Brain microvascular endothelial cell (primary cell): ENCODE data around the gene KRT77.

ENCODE experiments used
- DNase-seq: peaks from one replicate; pipeline ENCODE4 v3.0.0-alpha.2; 2020
- H3K27ac ChIP-seq: fragments of 250-450 bp; sonication (Bioruptor Pico); 2 replicates; pipeline ENCODE4 v1.5.1; 2020; ENCODE audit warnings: mild to moderate bottlenecking, moderate library complexity
- H3K27me3 ChIP-seq: fragments of 250-450 bp; sonication (Bioruptor Pico); replicated peaks from 2 replicates; pipeline ENCODE4 v1.5.1; 2020; ENCODE audit warnings: mild to moderate bottlenecking
- H3K36me3 ChIP-seq: fragments of 250-450 bp; sonication (Bioruptor Pico); replicated peaks from 2 replicates; pipeline ENCODE4 v1.5.1; 2020; ENCODE audit warnings: mild to moderate bottlenecking
- H3K4me3 ChIP-seq: 2 replicates; pipeline ENCODE4 v1.5.1; 2011; ENCODE audit warnings: low read depth, mild to moderate bottlenecking, control low read depth, low read length, moderate library complexity
- in situ Hi-C: cut with HindIII; loops from 2 replicates; pipeline ENCODE4 v1.10.0; 2017; ENCODE audit warnings: low sequenced_read_pairs, low pct_ligation_motif_present
- TF ChIP-seq, protein P1 (sequence below): IDR thresholded peaks from 2 replicates; pipeline ENCODE4 v1.5.1; 2011; ENCODE audit warnings: low read depth, mild to moderate bottlenecking, moderate library complexity, low read length, control low read depth, inconsistent platforms; ENCODE audit errors: missing control alignments

KRT77 gene

GRCh38 chr12:52679875-52680274 lies 23.4 kb downstream of the KRT77 start:
- TF ChIP-seq, protein P1, sequence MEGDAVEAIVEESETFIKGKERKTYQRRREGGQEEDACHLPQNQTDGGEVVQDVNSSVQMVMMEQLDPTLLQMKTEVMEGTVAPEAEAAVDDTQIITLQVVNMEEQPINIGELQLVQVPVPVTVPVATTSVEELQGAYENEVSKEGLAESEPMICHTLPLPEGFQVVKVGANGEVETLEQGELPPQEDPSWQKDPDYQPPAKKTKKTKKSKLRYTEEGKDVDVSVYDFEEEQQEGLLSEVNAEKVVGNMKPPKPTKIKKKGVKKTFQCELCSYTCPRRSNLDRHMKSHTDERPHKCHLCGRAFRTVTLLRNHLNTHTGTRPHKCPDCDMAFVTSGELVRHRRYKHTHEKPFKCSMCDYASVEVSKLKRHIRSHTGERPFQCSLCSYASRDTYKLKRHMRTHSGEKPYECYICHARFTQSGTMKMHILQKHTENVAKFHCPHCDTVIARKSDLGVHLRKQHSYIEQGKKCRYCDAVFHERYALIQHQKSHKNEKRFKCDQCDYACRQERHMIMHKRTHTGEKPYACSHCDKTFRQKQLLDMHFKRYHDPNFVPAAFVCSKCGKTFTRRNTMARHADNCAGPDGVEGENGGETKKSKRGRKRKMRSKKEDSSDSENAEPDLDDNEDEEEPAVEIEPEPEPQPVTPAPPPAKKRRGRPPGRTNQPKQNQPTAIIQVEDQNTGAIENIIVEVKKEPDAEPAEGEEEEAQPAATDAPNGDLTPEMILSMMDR: no peak
- in situ Hi-C loops: no loop called here

GRCh38 chr12:52677671-52678070 lies 25.7 kb downstream of the KRT77 start:
- no peaks in the 10 kb centered on the region for H3K36me3 ChIP-seq
- DNase-seq: no peak
- H3K27ac ChIP-seq: no peak overlapping the region
- TF ChIP-seq, protein P1: no peak
- H3K4me3 ChIP-seq: no peak overlapping the region
- H3K27me3 ChIP-seq: peaks cover 2% of the 10 kb centered on the region
- in situ Hi-C loops: no loop called here

More at GRCh38 chr12:52679875-52680274, 23.4 kb downstream of the KRT77 start:
- H3K36me3 ChIP-seq: no peaks in the 10 kb centered on the region
- DNase-seq: no peak
- no peak overlapping the region for H3K4me3 ChIP-seq
- no peaks in the 10 kb centered on the region for H3K27me3 ChIP-seq
- H3K27ac ChIP-seq: no peak overlapping the region

DNA sequence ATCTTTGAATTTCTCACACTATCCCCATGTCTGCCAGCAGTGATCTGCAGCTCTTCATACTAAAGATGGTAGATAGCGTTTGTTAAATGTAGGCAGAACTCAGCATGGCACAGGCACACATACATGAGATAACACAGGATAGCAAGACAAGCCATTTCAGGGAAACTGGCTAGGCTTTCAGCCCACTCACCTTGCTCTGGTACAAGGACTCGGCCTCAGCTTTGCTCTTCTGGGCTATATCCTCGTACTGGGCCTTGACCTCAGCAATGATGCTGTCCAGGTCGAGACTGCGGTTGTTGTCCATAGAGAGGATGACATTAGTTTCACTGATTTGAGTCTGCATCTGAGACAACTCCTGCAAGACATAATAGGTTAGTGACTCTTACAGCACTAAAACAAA lies 26.2 kb downstream of the KRT77 start:
- no peak for DNase-seq
- in situ Hi-C loops: no loop called here
- TF ChIP-seq, protein P1: no peak
- Histone ChIP-seq H3K27ac (no peak overlapping the region), H3K27me3 (peaks cover 2% of the 10 kb centered on the region), H3K4me3 (no peak overlapping the region), H3K36me3 (no peaks in the 10 kb centered on the region)

GRCh38 chr12:52676163-52676562 lies 27.2 kb downstream of the KRT77 start:
- DNase-seq: no peak
- no peaks in the 10 kb centered on the region for H3K36me3 ChIP-seq
- in situ Hi-C loops: no loop called here
- no peak overlapping the region for H3K4me3 ChIP-seq
- no peak overlapping the region for H3K27ac ChIP-seq
- TF ChIP-seq, protein P1: no peak
- peaks cover 2% of the 10 kb centered on the region for H3K27me3 ChIP-seq

DNA sequence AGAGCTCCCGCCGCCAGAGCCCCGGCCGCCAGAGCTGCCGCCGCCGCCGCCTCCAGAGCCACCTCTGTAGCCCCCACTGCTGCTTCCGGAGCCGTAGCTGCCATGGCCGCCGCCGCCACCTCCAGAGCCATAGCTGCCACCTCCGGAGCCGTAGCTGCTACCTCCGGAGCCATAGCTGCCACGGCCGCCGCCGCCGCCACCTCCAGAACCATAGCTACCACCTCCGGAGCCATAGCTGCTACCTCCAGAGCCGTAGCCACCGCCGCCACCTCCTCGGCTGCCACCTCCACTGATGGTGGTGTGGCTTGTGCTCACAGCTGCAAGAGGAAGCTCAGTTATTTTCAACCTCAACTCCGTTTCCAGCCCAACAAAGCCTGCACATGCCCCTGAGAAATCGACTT lies 28.0 kb downstream of the KRT77 start:
- TF ChIP-seq, protein P1: no peak
- DNase-seq: no peak
- Histone ChIP-seq H3K36me3 (no peaks in the 10 kb centered on the region), H3K4me3 (no peak overlapping the region), H3K27me3 (peaks cover 2% of the 10 kb centered on the region), H3K27ac (no peak overlapping the region)
- in situ Hi-C loops: no loop called here

DNA sequence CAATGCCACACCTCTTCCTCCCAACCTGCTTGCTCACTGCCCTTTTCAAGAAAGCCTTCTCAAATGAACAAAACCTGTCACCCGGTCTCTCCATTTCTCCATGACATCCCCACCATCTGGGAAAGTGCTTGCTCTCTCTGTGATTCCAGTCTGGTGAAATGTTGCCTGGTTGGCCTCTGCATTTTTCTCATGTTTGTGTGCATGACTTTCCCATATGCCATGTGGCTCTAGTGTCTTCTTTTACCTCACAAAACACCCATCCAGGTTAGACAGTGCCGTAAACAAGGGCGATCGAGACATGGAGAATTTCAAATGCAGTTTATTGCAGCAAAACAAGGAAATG lies 28.9 kb downstream of the KRT77 start:
- Histone ChIP-seq H3K27ac (no peak overlapping the region), H3K27me3 (peaks cover 2% of the 10 kb centered on the region), H3K36me3 (no peaks in the 10 kb centered on the region), H3K4me3 (no peak overlapping the region)
- TF ChIP-seq, protein P1: no peak
- in situ Hi-C loops: no loop called here
- no peak for DNase-seq
